SK-N-SH treated with all-trans-retinoic acid at 6 μM for 48 hours (cell line): ENCODE results near the gene CNTNAP1.

Experiments
- ATAC-seq: fragments of 200-7000 bp; cut with Tn5 transposase; 3 replicates; pipeline ENCODE4 v1.9.1; 2020; ENCODE audit warnings: mild to moderate bottlenecking, moderate library complexity
- ARNTL ChIP-seq: fragments of 450-650 bp; formaldehyde crosslinking; IDR thresholded peaks from 2 replicates; pipeline ENCODE4 v1.5.0; 2020; ENCODE audit warnings: low read depth, mild to moderate bottlenecking, moderate library complexity, borderline replicate concordance
- BACH2 ChIP-seq: fragments of 250-450 bp; sonication (Bioruptor Pico); IDR thresholded peaks from 2 replicates; pipeline ENCODE4 v1.9.0; 2021; ENCODE audit warnings: mild to moderate bottlenecking, borderline replicate concordance
- CSDC2 ChIP-seq: fragments of 250-450 bp; sonication (Bioruptor Pico); IDR thresholded peaks from 2 replicates; pipeline ENCODE4 v1.5.0; 2020; ENCODE audit warnings: mild to moderate bottlenecking, moderate library complexity
- ESRRG ChIP-seq: fragments of 250-450 bp; sonication (Bioruptor Pico); IDR thresholded peaks from 2 replicates; pipeline ENCODE4 v1.6.1; 2021; ENCODE audit warnings: mild to moderate bottlenecking
- GLIS3 ChIP-seq: fragments of 250-450 bp; sonication (Bioruptor Pico); IDR thresholded peaks from 2 replicates; pipeline ENCODE4 v1.5.0; 2020; ENCODE audit warnings: mild to moderate bottlenecking, moderate library complexity
- ISL1 ChIP-seq: fragments of 250-450 bp; sonication (Bioruptor Pico); IDR thresholded peaks from 2 replicates; pipeline ENCODE4 v2.1.2; 2022; ENCODE audit warnings: mild to moderate bottlenecking, moderate library complexity
- OSR1 ChIP-seq: fragments of 250-450 bp; sonication (Bioruptor Pico); IDR thresholded peaks from 2 replicates; pipeline ENCODE4 v1.8.0; 2022; ENCODE audit warnings: moderate library complexity, mild to moderate bottlenecking, inconsistent platforms
- PATZ1 ChIP-seq: fragments of 250-450 bp; sonication (Bioruptor Pico); IDR thresholded peaks from 2 replicates; pipeline ENCODE4 v1.8.0; 2020; ENCODE audit warnings: mild to moderate bottlenecking, moderate library complexity, borderline replicate concordance
- POU6F1 ChIP-seq: fragments of 250-450 bp; sonication (Bioruptor Pico); IDR thresholded peaks from 2 replicates; pipeline ENCODE4 v1.8.0; 2021; ENCODE audit warnings: low read depth, mild to moderate bottlenecking, moderate library complexity, borderline replicate concordance
- PPARA ChIP-seq: fragments of 250-450 bp; sonication (Bioruptor Pico); IDR thresholded peaks from 2 replicates; pipeline ENCODE4 v1.5.0; 2020; ENCODE audit warnings: mild to moderate bottlenecking, borderline replicate concordance
- RARB ChIP-seq: fragments of 250-450 bp; sonication (Bioruptor Pico); IDR thresholded peaks from 2 replicates; pipeline ENCODE4 v1.8.0; 2021; ENCODE audit warnings: mild to moderate bottlenecking, moderate library complexity
- SNAI2 ChIP-seq: fragments of 250-450 bp; sonication (Bioruptor Pico); IDR thresholded peaks from 2 replicates; pipeline ENCODE4 v1.5.0; 2020; ENCODE audit warnings: mild to moderate bottlenecking, moderate library complexity
- TCF4 ChIP-seq: fragments of 250-450 bp; sonication (Bioruptor Pico); IDR thresholded peaks from 2 replicates; pipeline ENCODE4 v1.8.0; 2021; ENCODE audit warnings: mild to moderate bottlenecking, moderate library complexity, borderline replicate concordance
- TOX ChIP-seq: fragments of 250-450 bp; sonication (Bioruptor Pico); IDR thresholded peaks from 2 replicates; pipeline ENCODE4 v1.8.0; 2021; ENCODE audit warnings: mild to moderate bottlenecking, moderate library complexity, borderline replicate concordance
- ZC3H10 ChIP-seq: fragments of 250-450 bp; sonication (Bioruptor Pico); IDR thresholded peaks from 2 replicates; pipeline ENCODE4 v1.5.1; 2021; ENCODE audit warnings: mild to moderate bottlenecking, moderate library complexity
- ZFP3 ChIP-seq: fragments of 250-450 bp; sonication (Bioruptor Pico); IDR thresholded peaks from 2 replicates; pipeline ENCODE4 v1.5.0; 2020; ENCODE audit warnings: mild to moderate bottlenecking, moderate library complexity
- ZFP30 ChIP-seq: fragments of 450-650 bp; formaldehyde crosslinking; IDR thresholded peaks from 2 replicates; pipeline ENCODE4 v1.5.0; 2022; ENCODE audit warnings: mild to moderate bottlenecking, moderate library complexity
- ZNF565 ChIP-seq: fragments of 450-650 bp; formaldehyde crosslinking; conservative IDR thresholded peaks from 2 replicates; pipeline ENCODE4 v1.5.0; 2020; ENCODE audit warnings: low read depth, mild to moderate bottlenecking, moderate library complexity
- ZNF70 ChIP-seq: fragments of 450-650 bp; formaldehyde crosslinking; IDR thresholded peaks from 2 replicates; pipeline ENCODE4 v1.5.0; 2020; ENCODE audit warnings: mild to moderate bottlenecking, moderate library complexity
- ZNF8 ChIP-seq: fragments of 450-650 bp; formaldehyde crosslinking; IDR thresholded peaks from 2 replicates; pipeline ENCODE4 v1.5.0; 2020; ENCODE audit warnings: mild to moderate bottlenecking, moderate library complexity
- TF ChIP-seq, protein P1 (sequence below): fragments of 250-450 bp; sonication (Bioruptor Pico); IDR thresholded peaks from 2 replicates; pipeline ENCODE4 v1.5.1; 2021; ENCODE audit warnings: mild to moderate bottlenecking, moderate library complexity
- TF ChIP-seq, protein P2 (sequence below): fragments of 250-450 bp; sonication (Bioruptor Pico); IDR thresholded peaks from 2 replicates; pipeline ENCODE4 v1.5.0; 2020; ENCODE audit warnings: mild to moderate bottlenecking, moderate library complexity
- TF ChIP-seq, protein P3 (sequence below): fragments of 250-450 bp; sonication (Bioruptor Pico); IDR thresholded peaks from 2 replicates; pipeline ENCODE4 v1.5.1; 2020; ENCODE audit warnings: low read depth, mild to moderate bottlenecking, moderate library complexity

CNTNAP1 gene

DNA sequence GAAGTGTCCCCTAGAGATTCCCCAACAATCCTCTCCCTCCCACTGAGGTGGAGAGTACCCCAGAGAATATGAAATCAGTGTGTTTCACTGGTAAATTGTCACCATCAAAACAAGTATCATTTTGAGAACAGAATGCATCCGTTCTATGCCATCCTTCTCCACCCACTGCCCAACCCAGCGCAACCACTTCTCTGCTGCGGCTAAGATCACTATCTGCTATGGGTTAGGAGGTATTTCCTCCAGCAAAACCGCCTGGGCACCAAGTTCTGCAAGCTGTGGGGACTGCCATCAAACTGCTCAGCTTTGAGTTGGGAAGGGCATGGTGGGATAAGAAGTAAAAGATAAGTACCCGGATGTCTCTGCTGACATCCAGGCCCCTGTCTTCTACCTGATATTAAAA, 24.4 kb downstream of the CNTNAP1 start (continued):
- no peak for TF ChIP-seq ZFP3 (CRISPR knock-in tag)
- TF ChIP-seq ZFP30: no peak
- no peak for TF ChIP-seq CSDC2
- TF ChIP-seq ZNF565 (CRISPR knock-in tag): no peak
- TF ChIP-seq ZNF70 (CRISPR knock-in tag): no peak

- ATAC-seq: no peak
- TF ChIP-seq, protein P1, sequence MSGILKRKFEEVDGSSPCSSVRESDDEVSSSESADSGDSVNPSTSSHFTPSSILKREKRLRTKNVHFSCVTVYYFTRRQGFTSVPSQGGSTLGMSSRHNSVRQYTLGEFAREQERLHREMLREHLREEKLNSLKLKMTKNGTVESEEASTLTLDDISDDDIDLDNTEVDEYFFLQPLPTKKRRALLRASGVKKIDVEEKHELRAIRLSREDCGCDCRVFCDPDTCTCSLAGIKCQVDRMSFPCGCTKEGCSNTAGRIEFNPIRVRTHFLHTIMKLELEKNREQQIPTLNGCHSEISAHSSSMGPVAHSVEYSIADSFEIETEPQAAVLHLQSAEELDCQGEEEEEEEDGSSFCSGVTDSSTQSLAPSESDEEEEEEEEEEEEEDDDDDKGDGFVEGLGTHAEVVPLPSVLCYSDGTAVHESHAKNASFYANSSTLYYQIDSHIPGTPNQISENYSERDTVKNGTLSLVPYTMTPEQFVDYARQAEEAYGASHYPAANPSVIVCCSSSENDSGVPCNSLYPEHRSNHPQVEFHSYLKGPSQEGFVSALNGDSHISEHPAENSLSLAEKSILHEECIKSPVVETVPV (CRISPR knock-in tag): no peak
- TF ChIP-seq GLIS3 (CRISPR knock-in tag) (no peak), PPARA (CRISPR knock-in tag) (no peak), ZNF70 (CRISPR knock-in tag) (no peak), CSDC2 (no peak), ZNF565 (CRISPR knock-in tag) (no peak), ZC3H10 (CRISPR knock-in tag) (no peak), TCF4 (CRISPR knock-in tag) (no peak), ZNF8 (CRISPR knock-in tag) (no peak), SNAI2 (no peak), ARNTL (CRISPR knock-in tag) (no peak), BACH2 (CRISPR knock-in tag) (no peak), TOX (CRISPR knock-in tag) (no peak), ZFP3 (CRISPR knock-in tag) (no peak), OSR1 (CRISPR knock-in tag) (no peak), RARB (CRISPR knock-in tag) (no peak)
- TF ChIP-seq, protein P2, sequence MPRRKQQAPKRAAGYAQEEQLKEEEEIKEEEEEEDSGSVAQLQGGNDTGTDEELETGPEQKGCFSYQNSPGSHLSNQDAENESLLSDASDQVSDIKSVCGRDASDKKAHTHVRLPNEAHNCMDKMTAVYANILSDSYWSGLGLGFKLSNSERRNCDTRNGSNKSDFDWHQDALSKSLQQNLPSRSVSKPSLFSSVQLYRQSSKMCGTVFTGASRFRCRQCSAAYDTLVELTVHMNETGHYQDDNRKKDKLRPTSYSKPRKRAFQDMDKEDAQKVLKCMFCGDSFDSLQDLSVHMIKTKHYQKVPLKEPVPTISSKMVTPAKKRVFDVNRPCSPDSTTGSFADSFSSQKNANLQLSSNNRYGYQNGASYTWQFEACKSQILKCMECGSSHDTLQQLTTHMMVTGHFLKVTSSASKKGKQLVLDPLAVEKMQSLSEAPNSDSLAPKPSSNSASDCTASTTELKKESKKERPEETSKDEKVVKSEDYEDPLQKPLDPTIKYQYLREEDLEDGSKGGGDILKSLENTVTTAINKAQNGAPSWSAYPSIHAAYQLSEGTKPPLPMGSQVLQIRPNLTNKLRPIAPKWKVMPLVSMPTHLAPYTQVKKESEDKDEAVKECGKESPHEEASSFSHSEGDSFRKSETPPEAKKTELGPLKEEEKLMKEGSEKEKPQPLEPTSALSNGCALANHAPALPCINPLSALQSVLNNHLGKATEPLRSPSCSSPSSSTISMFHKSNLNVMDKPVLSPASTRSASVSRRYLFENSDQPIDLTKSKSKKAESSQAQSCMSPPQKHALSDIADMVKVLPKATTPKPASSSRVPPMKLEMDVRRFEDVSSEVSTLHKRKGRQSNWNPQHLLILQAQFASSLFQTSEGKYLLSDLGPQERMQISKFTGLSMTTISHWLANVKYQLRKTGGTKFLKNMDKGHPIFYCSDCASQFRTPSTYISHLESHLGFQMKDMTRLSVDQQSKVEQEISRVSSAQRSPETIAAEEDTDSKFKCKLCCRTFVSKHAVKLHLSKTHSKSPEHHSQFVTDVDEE (CRISPR knock-in tag): no peak
- TF ChIP-seq, protein P3, sequence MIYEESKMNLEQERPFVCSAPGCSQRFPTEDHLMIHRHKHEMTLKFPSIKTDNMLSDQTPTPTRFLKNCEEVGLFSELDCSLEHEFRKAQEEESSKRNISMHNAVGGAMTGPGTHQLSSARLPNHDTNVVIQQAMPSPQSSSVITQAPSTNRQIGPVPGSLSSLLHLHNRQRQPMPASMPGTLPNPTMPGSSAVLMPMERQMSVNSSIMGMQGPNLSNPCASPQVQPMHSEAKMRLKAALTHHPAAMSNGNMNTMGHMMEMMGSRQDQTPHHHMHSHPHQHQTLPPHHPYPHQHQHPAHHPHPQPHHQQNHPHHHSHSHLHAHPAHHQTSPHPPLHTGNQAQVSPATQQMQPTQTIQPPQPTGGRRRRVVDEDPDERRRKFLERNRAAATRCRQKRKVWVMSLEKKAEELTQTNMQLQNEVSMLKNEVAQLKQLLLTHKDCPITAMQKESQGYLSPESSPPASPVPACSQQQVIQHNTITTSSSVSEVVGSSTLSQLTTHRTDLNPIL (CRISPR knock-in tag): no peak
Measured at GRCh38 chr17:42708588-42708987, 26.3 kb downstream of the CNTNAP1 start.

DNA sequence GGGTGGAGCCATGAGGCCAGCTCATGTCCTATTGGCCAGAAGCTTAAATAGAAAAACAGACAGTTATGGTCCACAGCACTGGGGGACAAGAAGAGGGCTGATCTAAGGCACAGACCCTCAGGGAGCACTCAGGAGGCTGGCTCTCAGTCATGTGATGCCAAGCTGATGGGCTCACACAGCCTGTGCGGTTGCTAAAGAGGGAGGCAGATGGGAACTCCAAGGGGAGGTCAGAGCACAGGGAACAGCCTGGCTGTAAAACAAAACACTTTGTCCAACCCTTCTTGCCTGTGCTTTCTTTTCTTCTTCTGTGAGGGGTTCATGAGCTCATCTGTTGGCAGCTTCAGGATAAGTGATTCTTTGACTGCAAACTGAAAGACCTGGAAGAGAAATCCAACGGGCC, 27.2 kb downstream of the CNTNAP1 start:
- no peak for ATAC-seq
- no peak for TF ChIP-seq ESRRG
- TF ChIP-seq ZFP3 (CRISPR knock-in tag): no peak
- TF ChIP-seq ZNF8 (CRISPR knock-in tag): no peak
- TF ChIP-seq TOX (CRISPR knock-in tag): no peak
- TF ChIP-seq ZFP30: no peak
- TF ChIP-seq CSDC2: no peak
- no peak for TF ChIP-seq ISL1 (CRISPR knock-in tag)
- TF ChIP-seq POU6F1 (CRISPR knock-in tag): no peak
- no peak for TF ChIP-seq ARNTL (CRISPR knock-in tag)
- TF ChIP-seq ZNF70 (CRISPR knock-in tag): no peak
- TF ChIP-seq BACH2 (CRISPR knock-in tag): no peak
- no peak for TF ChIP-seq SNAI2
- TF ChIP-seq RARB (CRISPR knock-in tag): no peak

GRCh38 chr17:42720996-42721583, 38.8 kb downstream of the CNTNAP1 start:
- ATAC-seq: peak; percentile 92
- TF ChIP-seq PATZ1 (CRISPR knock-in tag) (no peak), ARNTL (CRISPR knock-in tag) (no peak), ZNF565 (CRISPR knock-in tag) (no peak), ZNF70 (CRISPR knock-in tag) (no peak), CSDC2 (no peak), GLIS3 (CRISPR knock-in tag) (no peak), SNAI2 (no peak), OSR1 (CRISPR knock-in tag) (no peak), TOX (CRISPR knock-in tag) (no peak), TCF4 (CRISPR knock-in tag) (no peak), PPARA (CRISPR knock-in tag) (no peak), ZFP30 (no peak), BACH2 (CRISPR knock-in tag) (no peak)
